Astrocyte of the cerebellum (primary cell): ENCODE results near the gene MBOAT2.

Experiments
- DNase-seq: peaks from one replicate; pipeline ENCODE4 v3.0.0-alpha.2; 2011; ENCODE audit warnings: low read depth
- H3K4me3 ChIP-seq: 2 replicates; pipeline ENCODE4 v1.5.1; 2011; ENCODE audit warnings: mild to moderate bottlenecking, low read depth, low read length, moderate library complexity
- in situ Hi-C: cut with HindIII; loops from 2 replicates; pipeline ENCODE4 v1.10.0; 2017; ENCODE audit warnings: low sequenced_read_pairs
- TF ChIP-seq, protein P1 (sequence below): IDR thresholded peaks from 2 replicates; pipeline ENCODE4 v1.5.1; 2012; ENCODE audit warnings: low read length, low read depth, moderate library complexity, mild to moderate bottlenecking; ENCODE audit errors: missing control alignments

Gene MBOAT2

DNA sequence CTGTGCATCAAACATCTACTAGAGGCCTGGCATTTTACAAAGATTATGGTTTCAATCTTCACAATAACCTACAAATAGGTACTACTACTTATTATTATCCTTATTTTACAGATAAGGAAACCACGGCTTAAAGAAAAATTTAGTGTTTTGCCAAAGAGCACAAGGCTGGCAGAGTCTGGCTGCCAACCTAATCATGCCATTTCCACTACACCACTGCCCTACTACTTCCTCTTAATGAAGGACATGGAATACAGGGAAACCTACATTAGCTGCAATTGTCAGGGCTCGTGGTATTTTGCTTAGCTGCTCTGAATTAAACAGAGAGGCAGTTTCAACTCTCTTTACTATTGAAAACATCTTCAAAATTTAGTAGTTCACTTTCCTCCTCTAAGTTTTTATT is 5.9 kb downstream of the MBOAT2 start:
- no peak for DNase-seq
- H3K4me3 ChIP-seq = no peak overlapping the region
- in situ Hi-C loops = no loop called here
- TF ChIP-seq, protein P1, sequence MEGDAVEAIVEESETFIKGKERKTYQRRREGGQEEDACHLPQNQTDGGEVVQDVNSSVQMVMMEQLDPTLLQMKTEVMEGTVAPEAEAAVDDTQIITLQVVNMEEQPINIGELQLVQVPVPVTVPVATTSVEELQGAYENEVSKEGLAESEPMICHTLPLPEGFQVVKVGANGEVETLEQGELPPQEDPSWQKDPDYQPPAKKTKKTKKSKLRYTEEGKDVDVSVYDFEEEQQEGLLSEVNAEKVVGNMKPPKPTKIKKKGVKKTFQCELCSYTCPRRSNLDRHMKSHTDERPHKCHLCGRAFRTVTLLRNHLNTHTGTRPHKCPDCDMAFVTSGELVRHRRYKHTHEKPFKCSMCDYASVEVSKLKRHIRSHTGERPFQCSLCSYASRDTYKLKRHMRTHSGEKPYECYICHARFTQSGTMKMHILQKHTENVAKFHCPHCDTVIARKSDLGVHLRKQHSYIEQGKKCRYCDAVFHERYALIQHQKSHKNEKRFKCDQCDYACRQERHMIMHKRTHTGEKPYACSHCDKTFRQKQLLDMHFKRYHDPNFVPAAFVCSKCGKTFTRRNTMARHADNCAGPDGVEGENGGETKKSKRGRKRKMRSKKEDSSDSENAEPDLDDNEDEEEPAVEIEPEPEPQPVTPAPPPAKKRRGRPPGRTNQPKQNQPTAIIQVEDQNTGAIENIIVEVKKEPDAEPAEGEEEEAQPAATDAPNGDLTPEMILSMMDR = no peak

DNA sequence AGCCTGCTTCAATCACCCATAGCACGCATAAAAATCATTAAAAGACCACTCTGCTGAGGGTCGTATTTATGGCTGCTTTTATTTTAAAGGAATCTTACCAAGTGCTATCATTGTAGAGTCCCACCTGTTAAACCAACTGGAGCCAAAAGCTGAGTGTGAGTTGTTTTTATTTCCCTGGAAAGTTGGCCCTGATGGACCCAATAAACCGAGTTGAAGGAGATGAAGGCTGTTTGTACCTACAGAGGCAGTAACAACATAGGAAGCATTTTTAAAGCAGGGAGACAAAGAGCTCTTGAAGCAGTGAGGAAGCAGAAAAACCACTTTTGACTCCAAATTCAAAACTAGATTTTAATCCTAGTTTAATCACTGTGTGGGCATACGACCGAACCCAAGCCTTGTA is 6.4 kb downstream of the MBOAT2 start:
- no peak for DNase-seq
- in situ Hi-C loops = no loop called here
- H3K4me3 ChIP-seq = no peak overlapping the region
- TF ChIP-seq, protein P1 = no peak

DNA sequence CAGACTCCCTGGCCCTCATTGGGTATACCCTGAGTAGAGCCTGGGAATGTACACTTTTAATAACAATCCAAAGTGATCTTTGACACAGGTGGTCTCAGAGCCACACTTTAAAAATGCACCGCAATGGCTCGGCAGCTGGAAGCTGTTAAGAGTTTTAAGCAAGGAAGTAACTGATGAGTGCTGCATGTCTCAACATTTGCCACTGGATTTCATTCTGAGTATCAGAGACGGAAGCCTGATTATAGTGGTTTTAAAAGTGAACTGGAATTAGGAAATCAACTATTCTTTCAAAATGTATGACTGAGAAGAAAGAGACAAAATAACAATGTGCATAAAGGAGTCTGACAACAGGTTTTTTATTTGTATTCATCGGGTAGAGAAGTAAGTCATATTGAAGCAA is 7.5 kb downstream of the MBOAT2 start:
- no peak for DNase-seq
- in situ Hi-C loops = no loop called here
- TF ChIP-seq, protein P1 = no peak
- no peak overlapping the region for H3K4me3 ChIP-seq

DNA sequence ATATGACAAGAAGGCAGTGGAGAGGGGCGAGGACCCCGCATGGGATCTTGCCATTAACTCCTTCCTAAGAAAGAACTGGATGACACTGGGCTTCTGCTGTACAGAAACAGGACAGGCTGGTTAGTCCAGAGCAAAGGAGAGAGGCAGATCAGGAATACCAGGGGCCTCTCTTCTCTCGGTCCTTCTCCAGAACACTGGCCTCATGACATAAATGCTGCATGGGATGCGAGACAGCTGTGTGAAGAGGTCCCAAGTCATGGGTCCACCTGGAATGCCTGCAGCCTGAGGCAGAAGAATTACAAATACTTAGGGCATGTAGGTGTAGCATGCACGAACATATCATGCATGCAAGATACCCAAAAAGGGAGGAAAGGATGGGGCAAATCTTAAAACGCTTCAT is 9.1 kb downstream of the MBOAT2 start:
- TF ChIP-seq, protein P1 = no peak
- DNase-seq = no peak
- no peak overlapping the region for H3K4me3 ChIP-seq
- in situ Hi-C loops = no loop called here

DNA sequence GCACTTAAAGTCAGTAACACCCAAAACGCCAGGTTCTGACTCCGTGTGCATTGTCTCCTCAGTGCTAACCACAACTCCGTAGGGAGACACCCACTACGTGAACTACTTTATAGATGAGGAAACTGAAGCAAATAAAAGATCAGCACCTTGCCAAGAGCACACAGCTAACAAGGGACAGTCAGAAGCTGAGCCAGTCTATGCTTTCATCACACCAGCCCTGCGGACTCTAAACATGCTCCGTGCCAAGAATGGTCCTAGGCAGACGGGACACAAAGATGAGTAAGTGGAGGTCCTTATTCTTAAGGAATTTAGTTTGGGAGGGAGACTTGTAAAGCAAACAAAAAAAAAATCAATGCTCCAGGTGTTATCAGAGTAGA is 9.6 kb downstream of the MBOAT2 start:
- in situ Hi-C loops = no loop called here
- no peak for DNase-seq
- no peak overlapping the region for H3K4me3 ChIP-seq
- TF ChIP-seq, protein P1 = no peak

DNA sequence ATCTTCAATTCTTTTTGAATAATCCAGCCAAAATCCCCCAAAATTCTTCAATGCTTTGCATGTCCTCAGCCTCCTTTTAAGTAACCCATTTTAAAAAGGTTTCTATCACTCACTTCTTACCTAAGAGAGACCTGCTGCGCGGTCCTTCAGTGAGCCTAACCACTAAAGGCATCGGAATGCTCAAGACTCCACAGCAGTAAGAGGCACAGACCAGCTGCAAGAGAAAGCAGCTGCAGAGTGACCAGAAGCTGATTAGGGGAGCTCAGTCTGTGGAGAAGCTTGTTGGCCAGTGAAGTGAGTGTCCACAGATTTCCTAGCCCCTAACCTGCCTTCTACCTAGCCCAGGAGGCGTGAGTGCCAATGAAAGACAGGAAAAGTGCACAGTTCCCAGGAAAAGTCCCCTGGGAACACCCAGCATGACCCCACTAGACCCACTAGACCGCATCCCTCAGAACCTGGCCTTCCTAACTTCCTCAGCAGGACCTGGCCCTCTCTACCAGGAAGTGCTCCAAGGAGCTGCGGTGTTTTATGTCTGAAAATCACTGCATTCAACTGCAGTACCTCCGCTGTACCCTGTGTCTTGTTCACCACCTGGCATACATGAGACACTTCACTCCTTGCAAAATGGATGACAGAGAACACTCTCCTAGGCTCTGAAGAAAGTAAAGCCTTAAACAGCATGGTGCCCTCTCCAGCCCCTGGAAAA is 10.1 kb downstream of the MBOAT2 start:
- in situ Hi-C loops = no loop called here
- DNase-seq = no peak
- no peak overlapping the region for H3K4me3 ChIP-seq
- TF ChIP-seq, protein P1 = no peak
